HG02885 (cell line): ENCODE results near the gene RBM6.

Experiments
- ATAC-seq: cut with Tn5 transposase; IDR thresholded peaks from one replicate; pipeline ENCODE4 v1.9.1; 2021; ENCODE audit warnings: mild to moderate bottlenecking; ENCODE audit not compliant: unreplicated experiment, poor library complexity

The RBM6 gene

DNA sequence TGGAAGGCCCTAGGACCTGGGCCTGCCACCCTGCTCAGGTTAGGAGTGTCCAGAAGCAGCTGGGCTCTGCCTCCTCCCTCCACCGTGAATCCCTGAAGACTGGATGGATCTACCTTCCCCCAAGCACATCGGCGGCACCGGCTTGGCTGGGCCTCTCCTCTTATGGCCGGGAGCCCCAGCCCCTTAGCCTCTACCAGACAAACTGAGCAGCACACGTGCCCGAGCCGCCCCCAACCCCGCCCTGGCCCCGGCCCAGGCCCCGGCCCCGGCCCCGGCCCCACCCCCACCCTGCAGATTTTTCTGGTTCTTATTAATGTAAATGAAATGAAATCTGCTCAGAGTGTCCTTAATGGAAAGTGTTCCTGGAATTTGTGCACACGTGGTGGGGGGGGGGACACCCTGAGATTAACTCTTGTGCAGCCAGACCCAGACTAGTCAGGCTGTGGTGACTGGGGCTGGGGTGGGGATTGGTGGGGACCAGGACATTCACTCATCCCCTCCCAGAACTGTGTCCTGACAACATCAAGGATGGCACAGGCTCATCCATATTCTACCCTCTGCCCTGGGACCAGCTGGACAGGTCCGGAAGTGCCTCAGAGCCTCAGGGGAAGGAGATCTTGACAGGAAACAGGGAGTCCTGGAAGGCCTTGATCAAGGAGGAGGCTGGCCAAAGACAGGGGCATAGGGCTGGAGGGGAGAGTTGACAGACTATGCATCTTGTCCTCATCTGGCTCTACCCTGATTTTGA is 184.3 kb downstream of the RBM6 start:
- no peak for ATAC-seq

DNA sequence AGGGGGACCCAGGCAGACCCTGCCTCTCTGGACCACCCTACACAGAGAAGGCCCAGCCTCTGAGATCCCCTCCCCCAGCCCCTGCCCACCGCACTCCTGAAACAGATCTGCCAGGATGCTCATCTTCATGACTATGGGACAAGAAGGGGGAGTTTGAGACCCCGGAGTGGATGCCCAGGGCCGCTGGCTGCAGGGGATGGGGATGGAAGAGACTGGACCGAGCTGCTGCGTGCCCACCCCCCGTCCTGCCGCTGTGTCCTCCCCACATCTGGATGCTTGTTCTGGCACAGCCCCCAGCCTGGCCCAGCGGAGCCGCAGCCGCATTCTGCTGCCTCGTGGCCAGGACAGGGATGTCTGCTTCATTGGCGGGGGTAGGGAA is 184.8 kb downstream of the RBM6 start:
- ATAC-seq = no peak

DNA sequence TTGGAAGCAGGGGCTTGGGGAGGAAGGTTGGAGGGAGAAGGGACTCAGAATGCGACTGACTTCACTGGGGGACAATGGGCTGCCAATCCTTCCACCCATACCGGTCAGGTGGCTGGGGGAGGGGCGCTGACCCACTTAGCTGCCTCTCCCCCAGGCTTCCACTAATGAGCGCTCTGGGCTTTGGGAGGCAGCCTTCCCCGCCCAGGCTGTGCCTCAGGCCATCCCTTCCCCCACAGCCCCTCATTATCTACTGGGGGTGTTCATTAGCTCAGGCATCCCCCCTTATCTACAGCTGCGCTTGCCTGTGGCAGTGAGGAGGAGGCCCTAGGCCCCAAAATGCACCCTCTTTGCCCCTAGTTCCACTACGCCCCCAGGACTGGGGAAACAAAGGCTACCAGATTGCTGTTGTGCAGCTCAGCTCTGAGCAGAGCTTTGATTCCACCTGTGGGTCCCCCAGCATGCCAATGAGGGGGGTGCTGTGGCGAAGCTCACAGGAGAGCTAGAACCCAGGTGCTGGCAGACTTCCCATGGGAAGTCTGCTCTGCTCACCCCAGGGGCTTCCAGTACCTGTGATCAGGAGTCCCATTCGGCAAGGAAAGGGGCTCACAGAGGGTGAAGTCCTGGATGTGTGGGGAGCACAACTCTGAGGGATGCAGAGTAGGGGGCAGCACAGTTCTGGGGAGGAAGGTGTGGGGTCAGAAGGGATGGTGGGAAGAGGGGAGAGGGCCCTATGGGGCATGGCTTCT is 185.8 kb downstream of the RBM6 start:
- ATAC-seq = no peak

- ATAC-seq = no peak
Measured at GRCh38 chr3:50126287-50127211, 186.6 kb downstream of the RBM6 start.
